GM19025 (cell line): ENCODE data around the gene OSR1.
"Not testable (repeated sequence)": the region's sequence is repeated elsewhere in the genome, so short reads cannot be mapped to it uniquely, and the experiment has no call there.

ENCODE experiments used
- ATAC-seq: cut with Tn5 transposase; IDR thresholded peaks from one replicate; pipeline ENCODE4 v1.9.1; 2021; ENCODE audit warnings: mild to moderate bottlenecking, low read depth, moderate library complexity; ENCODE audit not compliant: unreplicated experiment

The OSR1 gene

DNA sequence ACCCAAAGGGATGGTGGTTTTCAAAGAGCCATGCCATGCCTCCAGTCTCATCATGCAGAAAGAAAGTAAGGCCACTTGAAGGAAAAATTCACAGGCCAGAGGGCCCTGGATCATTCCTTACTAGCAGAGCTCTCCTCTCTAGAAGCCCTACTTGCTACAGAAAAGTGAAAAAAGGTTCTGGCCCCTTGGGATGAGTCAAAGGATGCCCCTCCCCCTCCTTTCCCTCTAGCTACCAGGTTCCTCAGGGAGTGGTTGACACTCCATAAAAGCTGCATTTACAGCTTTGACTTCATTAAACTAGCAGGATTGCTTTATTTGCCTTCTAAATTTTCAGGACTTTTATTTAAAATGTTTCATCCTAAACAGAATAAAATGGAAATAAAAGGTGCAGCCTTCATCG is 21.2 kb downstream of the OSR1 start:
- ATAC-seq = no peak

DNA sequence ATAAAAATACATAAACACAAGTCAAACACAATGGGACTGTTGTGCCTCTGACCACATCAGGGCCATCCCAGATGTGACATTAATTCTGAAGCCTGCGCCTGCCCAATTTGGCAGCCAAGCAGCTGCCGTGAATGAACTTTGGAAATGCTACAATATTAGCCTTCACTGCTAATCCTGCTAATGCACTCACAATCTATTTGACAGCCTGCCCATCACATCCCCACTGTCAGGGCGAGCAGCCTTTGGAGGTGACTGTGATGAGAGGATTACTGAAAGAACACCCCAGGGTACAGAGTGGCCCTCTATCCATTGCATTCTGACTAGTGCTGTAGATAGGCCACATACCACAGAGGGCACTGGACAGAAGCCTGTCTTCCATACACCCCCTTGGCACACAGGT is 21.6 kb downstream of the OSR1 start:
- ATAC-seq = no peak

DNA sequence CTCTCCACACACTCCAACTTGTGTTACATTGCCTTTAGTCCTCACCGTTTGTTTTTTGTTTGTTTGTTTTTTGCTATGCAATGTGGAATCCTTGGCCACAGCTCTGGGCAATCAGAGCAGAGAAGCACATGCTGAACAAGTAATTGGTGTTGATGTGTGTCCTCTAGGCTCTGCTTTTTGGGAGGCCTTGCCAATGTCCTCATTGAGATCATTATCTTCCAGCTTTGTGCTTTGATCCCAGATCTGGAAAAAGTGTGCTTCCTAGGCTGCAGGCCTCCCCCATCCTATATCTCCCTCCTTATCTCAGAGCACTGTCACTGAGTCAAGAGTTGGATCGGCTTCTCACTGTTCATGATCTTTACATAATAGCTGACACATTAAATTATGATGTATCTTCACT is 25.9 kb downstream of the OSR1 start:
- no peak for ATAC-seq

DNA sequence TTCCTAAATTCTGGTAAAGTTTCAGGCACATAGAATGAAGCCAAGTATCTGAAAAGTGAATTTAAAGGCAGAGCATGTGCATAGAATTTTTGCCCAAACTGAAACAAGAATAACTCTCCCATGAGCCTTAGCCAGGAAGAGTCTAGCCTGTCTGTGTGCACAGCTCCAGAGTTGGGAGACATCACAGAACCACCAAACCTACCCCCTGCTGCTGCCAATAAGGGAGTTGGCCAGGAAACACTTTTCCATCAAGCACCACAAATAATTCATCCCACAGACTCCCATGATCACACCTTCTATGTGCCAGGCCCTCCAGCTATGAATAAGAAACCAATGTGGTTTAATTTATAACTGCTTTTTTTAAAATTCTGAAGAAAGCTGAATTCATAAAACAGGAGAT is 27.0 kb downstream of the OSR1 start:
- ATAC-seq = no peak

DNA sequence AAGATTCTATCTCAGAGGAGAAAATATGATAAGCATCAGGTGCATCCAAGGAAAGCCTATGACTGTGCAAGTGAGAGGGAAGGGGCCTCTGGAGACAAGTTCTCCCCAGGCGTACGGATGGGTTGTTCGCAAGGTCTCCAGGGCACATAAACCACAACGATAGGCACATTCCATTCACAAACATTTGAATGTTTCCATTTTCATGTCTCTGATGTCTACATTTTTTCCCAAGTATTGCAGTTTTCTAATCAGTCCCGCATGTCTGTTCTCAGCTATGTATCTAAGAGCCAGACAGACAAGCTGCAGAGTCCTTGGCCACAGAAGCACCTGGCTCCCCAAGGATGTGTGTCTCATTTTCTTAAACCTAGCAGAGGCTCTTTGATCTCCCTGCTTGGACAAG is 28.0 kb downstream of the OSR1 start:
- no peak for ATAC-seq

DNA sequence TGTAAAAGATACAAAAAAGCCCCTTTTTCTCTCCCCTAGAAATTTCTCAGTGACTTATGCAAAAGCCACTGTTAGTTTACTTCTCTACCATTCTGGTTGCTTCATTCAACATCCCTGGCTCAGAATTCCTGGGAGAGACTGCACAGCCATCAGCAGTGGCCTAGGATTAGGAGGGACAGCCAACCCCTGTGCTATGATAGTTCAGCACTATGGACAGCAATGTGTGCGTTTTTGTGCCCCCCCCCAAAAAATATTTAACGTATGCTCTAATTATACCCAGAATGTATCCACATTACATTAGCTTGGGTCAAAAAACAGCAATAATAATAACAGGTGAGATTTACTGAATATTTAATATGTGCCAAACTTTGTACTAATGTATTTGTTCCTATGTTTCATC is 29.0 kb downstream of the OSR1 start:
- no peak for ATAC-seq

DNA sequence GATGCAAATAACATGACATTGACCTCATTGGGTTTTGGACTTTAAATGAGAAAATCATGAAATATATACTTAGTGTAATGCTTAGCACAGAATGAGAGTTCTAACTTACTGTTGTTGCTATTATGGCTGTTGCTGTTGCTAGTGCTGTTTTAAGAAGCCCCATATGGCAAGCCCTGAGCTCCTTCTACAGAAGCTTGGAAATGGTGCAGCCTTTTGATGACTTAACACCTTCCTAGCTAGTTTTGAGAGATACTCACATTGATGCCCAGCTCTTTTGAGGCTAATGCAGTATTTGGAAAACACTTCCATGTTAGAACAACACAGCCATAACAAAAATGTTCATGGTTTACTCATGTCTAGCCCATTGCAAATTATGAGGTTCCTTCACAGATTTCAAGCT is 30.9 kb downstream of the OSR1 start:
- no peak for ATAC-seq

DNA sequence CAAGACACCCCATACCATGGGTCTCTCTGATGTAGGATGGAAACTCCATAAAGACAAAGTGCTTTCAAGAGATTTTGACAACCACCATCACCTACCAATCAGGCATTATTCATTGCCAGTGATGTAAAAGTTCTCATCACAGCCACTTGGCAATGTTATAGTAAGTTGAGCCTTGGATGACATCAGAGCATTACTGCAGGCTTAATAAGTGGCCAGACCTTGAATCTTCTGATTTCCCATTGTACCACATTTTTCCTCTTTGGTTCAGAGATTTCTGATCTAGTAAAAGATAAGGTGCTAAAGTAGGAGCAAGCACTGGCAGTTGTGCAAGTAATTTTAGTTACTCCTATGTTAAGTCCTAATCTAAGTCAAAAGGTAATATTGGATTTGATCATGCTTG is 36.5 kb downstream of the OSR1 start:
- ATAC-seq = no peak

DNA sequence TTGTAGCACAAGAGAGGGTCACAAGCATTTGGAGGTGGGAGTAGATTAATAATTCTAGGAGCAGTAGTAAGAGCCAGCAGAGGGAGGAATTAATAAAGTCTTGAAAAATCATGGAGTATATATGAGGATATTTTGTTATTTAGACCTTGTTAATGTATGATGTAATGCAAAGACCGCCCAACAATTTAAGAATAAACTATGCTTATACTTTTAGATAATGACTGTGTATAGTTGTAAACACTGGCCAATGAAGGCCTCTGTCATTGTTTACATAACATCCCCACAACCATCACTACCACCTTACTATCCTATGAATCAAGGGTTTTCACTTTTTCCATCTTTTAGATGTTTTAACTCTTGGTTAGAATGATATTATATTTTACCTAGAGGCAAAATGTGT is 37.6 kb downstream of the OSR1 start:
- ATAC-seq = no peak

DNA sequence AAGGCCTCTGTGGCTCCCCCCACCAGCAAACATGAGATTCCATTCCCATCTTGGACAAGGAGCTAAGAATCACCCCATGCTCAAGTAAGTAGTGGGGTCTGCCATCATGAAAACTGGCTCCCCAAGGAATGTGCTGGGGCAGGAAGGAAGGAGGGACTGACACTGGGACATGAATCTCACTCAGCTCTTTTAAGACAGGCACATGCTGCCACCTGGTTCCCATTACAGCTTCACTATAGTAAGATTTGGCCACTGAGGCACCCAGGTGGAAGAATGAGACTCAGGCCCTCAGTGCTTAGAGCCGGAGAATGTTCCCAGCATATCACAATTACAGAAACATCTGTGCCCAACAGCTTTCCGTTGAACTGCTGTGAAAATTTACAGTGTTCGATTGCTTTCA is 38.7 kb downstream of the OSR1 start:
- ATAC-seq = no peak

DNA sequence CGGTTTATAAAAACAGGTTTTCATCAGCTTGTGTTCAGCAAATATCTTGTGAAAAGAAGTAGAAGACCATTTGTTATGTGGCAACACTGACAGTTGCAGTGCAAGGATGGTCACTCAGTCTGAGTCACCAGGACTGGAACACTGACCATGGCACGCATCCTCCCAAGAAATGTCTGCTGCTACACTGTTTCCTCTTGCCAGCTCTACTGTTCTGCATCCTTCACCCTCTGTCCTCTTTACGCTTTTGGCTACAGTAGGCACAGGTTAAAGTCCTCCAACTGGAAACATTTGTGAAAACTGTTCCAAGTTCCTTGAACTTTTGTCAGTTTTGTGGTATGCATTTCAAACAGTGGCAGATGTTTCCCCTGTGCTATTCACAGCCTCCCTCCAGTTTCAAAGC is 39.4 kb downstream of the OSR1 start:
- no peak for ATAC-seq

DNA sequence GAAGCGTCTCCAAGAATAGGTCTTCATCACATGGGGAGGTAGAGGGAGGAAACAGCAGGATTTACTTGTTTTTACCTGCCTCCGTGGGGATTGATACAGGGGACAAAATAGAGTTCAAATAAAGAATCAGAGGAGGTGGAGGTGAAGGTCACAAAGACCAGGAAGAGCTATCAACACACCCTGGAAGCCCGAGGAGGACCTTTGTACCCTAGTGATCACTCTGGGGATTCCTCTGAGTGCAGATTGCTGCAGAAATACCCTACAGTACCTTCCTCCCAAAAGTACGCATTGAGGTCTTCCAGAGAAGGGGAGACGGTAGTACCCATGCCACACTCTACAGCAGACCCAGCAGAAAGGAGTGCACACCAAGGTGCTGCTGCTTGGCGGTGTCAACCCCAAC is 44.9 kb downstream of the OSR1 start:
- no peak for ATAC-seq

DNA sequence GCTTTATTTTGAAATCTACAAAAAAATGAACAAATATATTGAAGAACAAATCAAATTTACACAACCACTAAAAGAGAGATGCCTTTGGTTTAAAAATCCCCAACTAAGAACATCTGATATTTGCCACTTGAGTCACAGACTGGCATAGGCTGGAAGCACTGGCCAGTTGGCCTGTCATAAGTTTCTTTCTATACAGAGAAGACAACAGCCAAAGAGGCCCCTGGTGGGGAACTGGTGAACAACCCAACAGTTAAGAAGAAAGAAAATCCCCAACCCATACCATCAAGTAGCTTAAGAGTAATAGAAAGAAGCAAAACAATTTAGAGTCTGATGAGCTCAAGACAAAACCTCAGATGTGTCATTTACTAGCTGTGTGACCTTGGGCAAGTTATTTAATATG is 45.5 kb downstream of the OSR1 start:
- ATAC-seq = peak; percentile 75

DNA sequence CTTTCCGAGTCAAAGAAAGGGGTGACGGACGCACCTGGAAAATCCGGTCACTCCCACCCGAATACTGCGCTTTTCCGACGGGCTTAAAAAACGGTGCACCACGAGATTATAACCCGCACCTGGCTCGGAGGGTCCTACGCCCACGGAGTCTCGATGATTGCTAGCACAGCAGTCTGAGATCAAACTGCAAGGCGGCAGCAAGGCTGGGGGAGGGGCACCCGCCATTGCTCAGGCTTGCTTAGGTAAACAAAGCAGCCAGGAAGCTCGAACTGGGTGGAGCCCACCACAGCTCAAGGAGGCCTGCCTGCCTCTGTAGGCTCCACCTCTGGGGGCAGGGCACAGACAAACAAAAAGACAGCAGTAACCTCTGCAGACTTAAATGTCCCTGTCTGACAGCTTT is 52.4 kb downstream of the OSR1 start:
- ATAC-seq = not testable (repeated sequence)

DNA sequence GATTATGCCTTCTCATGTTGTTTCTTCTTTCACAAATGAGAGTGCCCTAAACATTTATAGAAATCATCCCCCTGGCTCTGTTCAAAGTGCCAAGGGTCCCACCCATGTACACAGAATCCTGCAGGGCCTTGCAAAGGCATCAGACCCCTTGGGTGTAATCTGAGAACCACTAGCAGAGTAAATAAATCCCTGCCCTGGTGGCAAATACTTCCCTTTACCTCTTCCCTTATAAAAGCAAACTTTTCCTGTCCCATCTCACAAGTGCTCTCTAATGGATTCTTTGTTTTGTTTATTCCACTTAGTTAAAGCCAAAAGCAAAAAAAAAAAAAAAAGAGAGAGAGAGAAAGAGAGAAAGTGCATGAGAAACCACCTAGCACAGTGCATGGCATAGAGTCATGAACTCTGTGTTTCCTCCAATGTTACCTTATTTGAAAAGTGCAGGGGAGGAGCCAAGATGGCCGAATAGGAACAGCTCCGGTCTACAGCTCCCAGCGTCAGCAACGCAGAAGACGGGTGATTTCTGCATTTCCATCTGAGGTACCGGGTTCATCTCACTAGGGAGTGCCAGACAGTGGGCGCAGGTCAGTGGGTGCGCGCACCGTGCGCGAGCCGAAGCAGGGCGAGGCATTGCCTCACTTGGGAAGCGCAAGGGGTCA is 52.9 kb downstream of the OSR1 start:
- ATAC-seq = not testable (repeated sequence)

DNA sequence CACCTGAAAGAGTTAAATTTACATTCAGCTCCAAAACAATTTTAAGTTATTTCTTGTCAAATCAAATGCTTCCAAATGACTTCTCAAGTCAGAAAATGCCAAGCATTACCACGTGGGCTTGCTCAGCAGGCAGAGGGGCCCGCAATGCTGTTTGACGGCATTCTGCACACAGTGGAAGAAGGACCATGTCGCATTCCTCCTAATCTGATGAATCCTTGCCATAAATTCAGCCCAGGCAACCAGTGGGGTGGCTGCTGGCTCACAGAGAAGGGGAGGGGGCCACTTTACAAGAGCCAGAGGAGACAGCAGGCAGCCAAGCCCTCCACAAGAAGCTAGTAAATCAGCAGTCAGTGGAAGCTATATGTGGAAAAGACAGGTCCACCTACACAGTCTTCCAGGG is 56.7 kb downstream of the OSR1 start:
- ATAC-seq = no peak
